Peyer's patch (tissue), 4 donors: Measurements from ENCODE around the gene MET. TPM values are rescaled to one million over a fixed set of nuclear protein-coding genes. Genes with fewer than 3 reads are reported as not detected.
"Not testable (repeated sequence)": the region's sequence is repeated elsewhere in the genome, so short reads cannot be mapped to it uniquely, and the experiment has no call there.

Source experiments
- DNase-seq, 3 donors: peaks; one replicate each; pipeline ENCODE4 v3.0.0-alpha.2; 2017 to 2019
- H3K27ac ChIP-seq, 4 donors: fragments of 200-600 bp; sonication (generic); one replicate each; pipeline ENCODE4 v1.5.1; 2016 to 2019
- H3K27me3 ChIP-seq, 2 donors: fragments of 200-600 bp; sonication (generic); one replicate each; pipeline ENCODE4 v1.5.1; 2019
- H3K36me3 ChIP-seq, 3 donors: fragments of 200-600 bp; sonication (generic); one replicate each; pipeline ENCODE4 v1.5.1; 2016 to 2019
- H3K4me1 ChIP-seq, 4 donors: fragments of 200-600 bp; sonication (generic); one replicate each; pipeline ENCODE4 v1.5.1; 2016 to 2019
- H3K4me3 ChIP-seq, 4 donors: fragments of 200-600 bp; sonication (generic); 1 replicate in 3 of 4; 2 replicates in 1 of 4; pipeline ENCODE4 v1.5.1; 2016 to 2019; ENCODE audit warnings: mild to moderate bottlenecking in 1 of 4
- H3K9me3 ChIP-seq, 4 donors: fragments of 200-600 bp; sonication (generic); one replicate each; pipeline ENCODE4 v1.5.1; 2016 to 2019; ENCODE audit warnings: mild to moderate bottlenecking in 1 of 4
- POLR2A ChIP-seq, 2 donors: fragments of 450-650 bp; IDR thresholded peaks; one replicate each; pipeline ENCODE4 v1.5.1; 2017; ENCODE audit warnings: antibody characterized with exemption in 2 of 2, mild to moderate bottlenecking in 2 of 2, moderate library complexity in 2 of 2
- total RNA-seq, 4 donors: library from RNA; depleted of rRNA; stranded (reverse); fragments of >200 nt; gene quantifications; one replicate each; pipeline ENCODE4 v1.1.0, GENCODE V29; 2016
- TF ChIP-seq, protein P1 (sequence below), 6 experiments: fragments of 450-650 bp in 4 of 6; fragments of 200-600 bp in 2 of 6; sonication (generic) in 1 of 6; IDR thresholded peaks; one replicate each; pipeline ENCODE4 v1.5.1; 2017 to 2019; ENCODE audit warnings: antibody characterized with exemption in 6 of 6, mild to moderate bottlenecking in 3 of 6, moderate library complexity in 1 of 6

The MET gene
- total RNA-seq, 4 donors from 2014 or later = 2.5 to 34.0 (median 23.6) TPM

DNA sequence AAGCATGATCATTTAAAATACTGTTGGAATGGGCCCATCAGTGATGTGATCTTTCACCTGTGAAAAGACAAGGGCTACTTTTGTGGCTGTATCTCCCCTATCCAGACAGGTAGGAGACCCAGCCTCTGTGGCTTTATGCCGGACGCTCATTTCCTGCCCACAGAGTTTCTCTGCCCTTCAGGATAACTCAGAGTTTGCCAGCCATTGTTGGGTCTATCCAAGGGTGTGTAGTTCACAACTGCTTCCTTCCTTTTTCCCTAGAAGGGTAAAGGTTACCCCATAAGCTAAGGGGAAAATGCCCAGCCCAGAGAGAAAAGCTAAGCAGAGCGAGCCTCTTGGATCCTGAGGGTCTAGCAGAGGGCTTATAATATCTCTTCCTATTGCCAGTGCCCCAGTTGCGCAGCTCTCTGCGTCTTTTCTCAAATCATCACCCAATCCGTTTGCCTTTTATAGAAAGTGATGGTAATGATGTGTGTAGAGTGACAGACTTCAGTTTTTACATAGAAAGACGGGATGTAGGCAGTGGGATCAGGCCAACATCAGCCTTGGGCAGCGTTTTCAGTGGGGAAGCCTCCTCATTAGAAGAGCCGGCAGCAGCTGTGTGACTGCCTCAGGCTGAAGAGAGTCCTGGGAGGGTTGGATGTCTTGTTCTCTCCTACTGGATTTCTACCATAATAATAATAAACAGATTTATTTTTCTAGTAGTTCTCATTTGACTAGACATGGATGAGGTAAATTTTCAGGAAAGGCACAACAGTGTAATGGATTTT is 80.5 kb downstream of the MET start:
- Histone ChIP-seq H3K4me3 (no peak overlapping the region), H3K4me1 (no peaks in the 10 kb centered on the region), H3K27me3 (no peaks in the 10 kb centered on the region), H3K27ac (no peak overlapping the region), H3K36me3 (no peaks in the 10 kb centered on the region), H3K9me3 (peaks cover 0 to 3% (median 0%) of the 10 kb centered on the region in 4 donors)
- no peak for DNase-seq
- TF ChIP-seq POLR2A (IDR thresholded peaks at IDR 0.05) = no peak
- TF ChIP-seq, protein P1, sequence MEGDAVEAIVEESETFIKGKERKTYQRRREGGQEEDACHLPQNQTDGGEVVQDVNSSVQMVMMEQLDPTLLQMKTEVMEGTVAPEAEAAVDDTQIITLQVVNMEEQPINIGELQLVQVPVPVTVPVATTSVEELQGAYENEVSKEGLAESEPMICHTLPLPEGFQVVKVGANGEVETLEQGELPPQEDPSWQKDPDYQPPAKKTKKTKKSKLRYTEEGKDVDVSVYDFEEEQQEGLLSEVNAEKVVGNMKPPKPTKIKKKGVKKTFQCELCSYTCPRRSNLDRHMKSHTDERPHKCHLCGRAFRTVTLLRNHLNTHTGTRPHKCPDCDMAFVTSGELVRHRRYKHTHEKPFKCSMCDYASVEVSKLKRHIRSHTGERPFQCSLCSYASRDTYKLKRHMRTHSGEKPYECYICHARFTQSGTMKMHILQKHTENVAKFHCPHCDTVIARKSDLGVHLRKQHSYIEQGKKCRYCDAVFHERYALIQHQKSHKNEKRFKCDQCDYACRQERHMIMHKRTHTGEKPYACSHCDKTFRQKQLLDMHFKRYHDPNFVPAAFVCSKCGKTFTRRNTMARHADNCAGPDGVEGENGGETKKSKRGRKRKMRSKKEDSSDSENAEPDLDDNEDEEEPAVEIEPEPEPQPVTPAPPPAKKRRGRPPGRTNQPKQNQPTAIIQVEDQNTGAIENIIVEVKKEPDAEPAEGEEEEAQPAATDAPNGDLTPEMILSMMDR (IDR thresholded peaks at IDR 0.05) = no peak

DNA sequence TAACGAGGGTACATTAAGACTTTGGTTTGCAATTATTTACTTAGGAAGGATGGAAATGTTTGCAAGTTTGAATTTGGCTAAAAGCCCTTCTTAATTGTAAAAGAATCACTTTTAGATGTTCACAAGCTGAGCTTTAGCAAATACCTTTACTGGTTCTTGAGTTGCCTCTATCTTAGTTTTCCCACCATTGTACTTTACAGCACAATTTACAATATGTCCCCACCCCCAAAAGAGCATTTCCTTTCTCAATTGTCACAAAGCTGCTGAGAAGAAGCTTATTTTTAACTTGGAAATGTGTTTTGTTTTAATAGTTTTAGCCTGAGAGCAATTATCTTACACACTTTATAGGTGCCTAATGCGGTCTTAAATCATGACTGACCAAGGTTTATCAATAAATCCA is 81.1 kb downstream of the MET start:
- DNase-seq = no peak
- TF ChIP-seq, protein P1 (IDR thresholded peaks at IDR 0.05) = no peak
- no peak for TF ChIP-seq POLR2A (IDR thresholded peaks at IDR 0.05)

DNA sequence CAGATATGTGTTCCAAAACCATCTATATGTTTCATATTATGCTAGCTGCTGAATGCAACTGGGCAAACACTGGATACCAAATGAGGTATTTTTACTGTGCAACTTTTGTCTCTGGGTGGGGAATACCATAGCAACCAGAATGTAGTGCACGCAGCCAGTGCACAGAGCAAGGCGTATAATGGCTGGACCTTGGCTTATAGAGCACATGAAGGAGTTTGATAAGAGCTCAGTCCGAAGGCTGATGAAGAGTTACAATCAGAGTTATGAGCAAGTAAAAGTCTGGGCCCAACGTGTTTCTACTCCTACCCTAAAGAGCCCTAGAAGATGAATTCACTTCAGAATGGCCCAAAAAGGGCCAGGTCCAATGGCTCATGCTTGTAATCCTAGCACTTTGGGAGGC is 82.2 kb downstream of the MET start:
- Histone ChIP-seq H3K9me3 (no peaks in the 10 kb centered on the region), H3K27me3 (no peaks in the 10 kb centered on the region), H3K36me3 (no peaks in the 10 kb centered on the region), H3K4me3 (no peak overlapping the region), H3K4me1 (no peaks in the 10 kb centered on the region), H3K27ac (no peak overlapping the region)
- TF ChIP-seq, protein P1 (IDR thresholded peaks at IDR 0.05) = no peak
- TF ChIP-seq POLR2A (IDR thresholded peaks at IDR 0.05) = no peak
- DNase-seq = no peak

More for the DNA sequence above, 81.1 kb downstream of the MET start:
- Histone ChIP-seq H3K4me1 (no peaks in the 10 kb centered on the region), H3K27me3 (no peaks in the 10 kb centered on the region), H3K27ac (no peak overlapping the region), H3K9me3 (peaks cover 0 to under 1% (median 0%) of the 10 kb centered on the region in 4 donors), H3K36me3 (no peaks in the 10 kb centered on the region), H3K4me3 (no peak overlapping the region)

DNA sequence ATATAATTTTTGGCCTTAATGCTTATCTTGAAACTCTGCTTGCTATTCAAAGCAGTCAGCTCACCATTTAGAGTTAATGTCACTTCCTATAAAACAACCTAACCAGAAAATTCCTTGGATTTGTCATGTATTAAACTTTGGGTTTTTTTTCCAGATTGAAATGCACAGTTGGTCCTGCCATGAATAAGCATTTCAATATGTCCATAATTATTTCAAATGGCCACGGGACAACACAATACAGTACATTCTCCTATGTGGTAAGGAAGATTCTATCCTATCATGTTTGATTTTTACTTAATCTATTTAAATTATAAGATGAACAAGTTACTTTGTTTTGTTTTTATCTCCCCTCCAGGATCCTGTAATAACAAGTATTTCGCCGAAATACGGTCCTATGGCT is 85.3 kb downstream of the MET start:
- H3K27ac ChIP-seq = no peak overlapping the region
- no peak for TF ChIP-seq POLR2A (IDR thresholded peaks at IDR 0.05)
- TF ChIP-seq, protein P1 (IDR thresholded peaks at IDR 0.05) = no peak
- no peaks in the 10 kb centered on the region for H3K36me3 ChIP-seq
- H3K4me3 ChIP-seq = no peak overlapping the region
- H3K9me3 ChIP-seq = no peaks in the 10 kb centered on the region
- H3K27me3 ChIP-seq = no peaks in the 10 kb centered on the region
- no peak for DNase-seq
- H3K4me1 ChIP-seq = no peaks in the 10 kb centered on the region

DNA sequence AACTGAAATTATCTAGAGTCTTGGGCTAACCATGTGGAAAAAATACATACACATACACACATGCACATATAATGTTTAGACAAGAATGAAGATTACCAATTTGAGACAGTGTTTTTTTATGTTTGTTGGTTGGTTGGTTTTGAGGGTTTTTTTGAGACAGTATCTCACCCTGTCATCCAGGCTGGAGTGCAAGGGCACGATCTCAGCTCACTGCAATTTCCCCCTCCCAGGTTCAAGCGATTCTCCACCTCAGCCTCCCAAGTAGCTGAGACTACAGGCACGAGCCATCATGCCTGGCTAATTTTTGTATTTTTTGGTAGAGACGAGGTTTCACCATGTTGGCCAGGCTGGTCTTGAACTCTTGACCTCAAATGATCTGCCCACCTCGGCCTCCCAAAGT is 87.6 kb downstream of the MET start:
- not testable (repeated sequence) for DNase-seq, H3K4me3 ChIP-seq, H3K27me3 ChIP-seq, H3K9me3 ChIP-seq, H3K4me1 ChIP-seq, H3K36me3 ChIP-seq, H3K27ac ChIP-seq

DNA sequence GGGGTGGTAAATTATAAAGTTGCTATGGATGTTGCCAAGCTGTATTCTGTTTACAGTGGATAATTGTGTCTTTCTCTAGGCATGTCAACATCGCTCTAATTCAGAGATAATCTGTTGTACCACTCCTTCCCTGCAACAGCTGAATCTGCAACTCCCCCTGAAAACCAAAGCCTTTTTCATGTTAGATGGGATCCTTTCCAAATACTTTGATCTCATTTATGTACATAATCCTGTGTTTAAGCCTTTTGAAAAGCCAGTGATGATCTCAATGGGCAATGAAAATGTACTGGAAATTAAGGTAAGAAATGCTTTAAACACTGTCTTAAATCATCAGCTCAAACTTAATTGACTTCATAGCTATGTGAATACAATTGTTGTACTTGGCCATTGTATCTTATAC is 91.0 kb downstream of the MET start:
- Histone ChIP-seq H3K36me3 (no peaks in the 10 kb centered on the region), H3K4me1 (no peaks in the 10 kb centered on the region), H3K27me3 (no peaks in the 10 kb centered on the region), H3K9me3 (no peaks in the 10 kb centered on the region), H3K27ac (no peak overlapping the region), H3K4me3 (no peak overlapping the region)
- TF ChIP-seq, protein P1 (IDR thresholded peaks at IDR 0.05) = no peak
- no peak for TF ChIP-seq POLR2A (IDR thresholded peaks at IDR 0.05)
- DNase-seq = no peak
